ENCODE results near the gene DNAI7. TPM values are rescaled to one million over a fixed set of nuclear protein-coding genes. Genes with fewer than 3 reads are reported as not detected.

The DNAI7 gene
- total RNA-seq, 1 donor from 2014 or later = not detected

DNA sequence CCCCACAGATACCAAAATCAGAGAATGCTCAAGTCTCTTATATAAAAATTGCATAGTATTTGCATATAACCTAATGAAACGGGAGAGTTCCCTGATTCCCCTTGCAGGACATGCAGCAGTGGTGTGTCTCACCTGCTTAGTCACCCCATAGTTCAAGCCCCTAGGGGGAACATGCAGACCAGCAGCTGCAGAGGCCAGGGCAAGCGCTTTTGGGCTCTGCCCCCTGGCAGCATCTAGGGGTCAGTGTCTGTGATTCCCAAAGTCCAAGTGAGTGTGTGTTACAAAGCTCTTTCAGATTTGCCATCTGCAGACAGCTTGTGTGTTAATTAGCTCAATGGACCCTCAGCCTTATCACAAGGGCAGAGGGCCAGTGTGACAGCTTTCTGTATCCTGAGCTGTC, 110.1 kb downstream of the DNAI7 start:
- TF ChIP-seq, protein P1, sequence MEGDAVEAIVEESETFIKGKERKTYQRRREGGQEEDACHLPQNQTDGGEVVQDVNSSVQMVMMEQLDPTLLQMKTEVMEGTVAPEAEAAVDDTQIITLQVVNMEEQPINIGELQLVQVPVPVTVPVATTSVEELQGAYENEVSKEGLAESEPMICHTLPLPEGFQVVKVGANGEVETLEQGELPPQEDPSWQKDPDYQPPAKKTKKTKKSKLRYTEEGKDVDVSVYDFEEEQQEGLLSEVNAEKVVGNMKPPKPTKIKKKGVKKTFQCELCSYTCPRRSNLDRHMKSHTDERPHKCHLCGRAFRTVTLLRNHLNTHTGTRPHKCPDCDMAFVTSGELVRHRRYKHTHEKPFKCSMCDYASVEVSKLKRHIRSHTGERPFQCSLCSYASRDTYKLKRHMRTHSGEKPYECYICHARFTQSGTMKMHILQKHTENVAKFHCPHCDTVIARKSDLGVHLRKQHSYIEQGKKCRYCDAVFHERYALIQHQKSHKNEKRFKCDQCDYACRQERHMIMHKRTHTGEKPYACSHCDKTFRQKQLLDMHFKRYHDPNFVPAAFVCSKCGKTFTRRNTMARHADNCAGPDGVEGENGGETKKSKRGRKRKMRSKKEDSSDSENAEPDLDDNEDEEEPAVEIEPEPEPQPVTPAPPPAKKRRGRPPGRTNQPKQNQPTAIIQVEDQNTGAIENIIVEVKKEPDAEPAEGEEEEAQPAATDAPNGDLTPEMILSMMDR (IDR thresholded peaks at IDR 0.05) = no peak
- Mint-ChIP-seq H3K27ac (ENCODE audit: unreplicated experiment) (no peak overlapping the region), H3K4me1 (ENCODE audit: low read depth) (peaks cover 4% of the 10 kb centered on the region), H3K9me3 (ENCODE audit: low read depth) (no peaks in the 10 kb centered on the region), H3K4me3 (ENCODE audit: unreplicated experiment) (no peak overlapping the region), H3K36me3 (ENCODE audit: low read depth) (no peaks in the 10 kb centered on the region), H3K27me3 (ENCODE audit: low read depth) (no peaks in the 10 kb centered on the region)
- no peak for DNase-seq (ENCODE audit: low spot score)

DNA sequence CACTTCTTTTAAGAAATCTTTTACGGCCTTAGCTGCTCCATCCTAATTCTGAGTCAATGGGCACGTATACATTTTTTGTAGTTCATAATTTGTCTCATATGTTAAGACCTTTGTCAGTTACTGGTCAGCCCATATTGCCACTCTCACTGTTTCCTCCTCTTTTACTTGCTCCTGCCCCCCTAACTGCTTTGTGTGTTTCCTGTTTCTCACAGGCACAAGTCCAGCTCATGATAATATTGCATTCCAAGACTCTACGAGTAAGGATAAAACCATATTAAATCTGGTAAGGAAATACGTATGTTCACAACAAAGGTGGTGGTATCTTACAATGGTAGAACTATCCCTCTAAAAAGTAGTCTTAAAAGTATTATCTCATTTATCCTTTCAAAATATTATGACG, 111.7 kb downstream of the DNAI7 start:
- no peak overlapping the region for H3K27ac Mint-ChIP-seq (ENCODE audit: unreplicated experiment)
- DNase-seq (ENCODE audit: low spot score) = no peak
- no peaks in the 10 kb centered on the region for H3K4me1 Mint-ChIP-seq (ENCODE audit: low read depth)
- H3K4me3 Mint-ChIP-seq (ENCODE audit: unreplicated experiment) = no peak overlapping the region
- H3K36me3 Mint-ChIP-seq (ENCODE audit: low read depth) = no peaks in the 10 kb centered on the region
- no peaks in the 10 kb centered on the region for H3K9me3 Mint-ChIP-seq (ENCODE audit: low read depth)
- no peaks in the 10 kb centered on the region for H3K27me3 Mint-ChIP-seq (ENCODE audit: low read depth)
- TF ChIP-seq, protein P1 (IDR thresholded peaks at IDR 0.05) = no peak

DNA sequence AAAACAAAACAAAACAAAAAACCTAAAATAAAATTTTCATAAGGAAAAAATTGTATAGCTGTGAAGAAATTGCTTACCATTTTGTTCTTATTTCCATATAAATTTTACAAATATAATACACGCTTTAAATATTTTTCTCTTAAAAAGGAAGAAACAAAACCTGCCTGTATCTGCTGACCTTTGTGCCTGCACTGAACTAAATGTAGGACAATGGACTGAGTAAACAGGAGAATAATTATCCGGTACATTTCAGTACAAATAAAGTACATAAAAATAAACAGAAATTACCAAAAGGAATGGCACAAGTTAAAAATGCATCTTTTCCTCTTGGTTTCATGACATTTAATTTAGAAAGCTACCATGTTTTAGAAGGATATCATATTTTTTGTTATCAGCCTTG, 112.3 kb downstream of the DNAI7 start:
- Mint-ChIP-seq H3K4me3 (ENCODE audit: unreplicated experiment) (no peak overlapping the region), H3K36me3 (ENCODE audit: low read depth) (no peaks in the 10 kb centered on the region), H3K4me1 (ENCODE audit: low read depth) (no peaks in the 10 kb centered on the region), H3K27me3 (ENCODE audit: low read depth) (no peaks in the 10 kb centered on the region), H3K27ac (ENCODE audit: unreplicated experiment) (no peak overlapping the region), H3K9me3 (ENCODE audit: low read depth) (no peaks in the 10 kb centered on the region)
- TF ChIP-seq, protein P1 (IDR thresholded peaks at IDR 0.05) = no peak
- DNase-seq (ENCODE audit: low spot score) = no peak

- Mint-ChIP-seq H3K4me1 (ENCODE audit: low read depth) (no peaks in the 10 kb centered on the region), H3K36me3 (ENCODE audit: low read depth) (no peaks in the 10 kb centered on the region), H3K9me3 (ENCODE audit: low read depth) (no peaks in the 10 kb centered on the region), H3K4me3 (ENCODE audit: unreplicated experiment) (no peak overlapping the region), H3K27me3 (ENCODE audit: low read depth) (no peaks in the 10 kb centered on the region), H3K27ac (ENCODE audit: unreplicated experiment) (no peak overlapping the region)
- DNase-seq (ENCODE audit: low spot score) = no peak
- TF ChIP-seq, protein P1 (IDR thresholded peaks at IDR 0.05) = no peak
Observed at GRCh38 chr12:25079393-25079792, 115.6 kb downstream of the DNAI7 start.

DNA sequence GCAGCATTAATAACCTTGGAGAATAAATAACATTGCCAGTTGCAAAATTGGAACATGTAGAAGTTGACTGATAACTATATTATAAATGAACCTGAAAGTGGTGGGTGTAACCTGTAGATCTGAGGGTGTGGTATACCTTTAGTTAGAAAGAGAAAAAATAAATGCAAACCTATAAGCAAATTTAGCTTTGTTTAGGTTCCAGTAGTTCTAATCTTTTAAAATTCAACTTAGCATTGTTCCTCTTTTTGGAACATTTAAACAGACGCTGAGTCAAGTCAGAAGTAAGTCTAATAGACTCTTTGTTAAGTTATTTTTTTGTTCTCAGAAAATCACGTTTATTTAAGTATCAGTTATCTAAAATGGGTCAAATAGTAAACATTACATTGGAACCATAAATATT, 120.0 kb downstream of the DNAI7 start:
- H3K9me3 Mint-ChIP-seq (ENCODE audit: low read depth) = no peaks in the 10 kb centered on the region
- H3K27me3 Mint-ChIP-seq (ENCODE audit: low read depth) = no peaks in the 10 kb centered on the region
- DNase-seq (ENCODE audit: low spot score) = no peak
- TF ChIP-seq, protein P1 (IDR thresholded peaks at IDR 0.05) = no peak
- no peaks in the 10 kb centered on the region for H3K36me3 Mint-ChIP-seq (ENCODE audit: low read depth)
- no peak overlapping the region for H3K27ac Mint-ChIP-seq (ENCODE audit: unreplicated experiment)
- H3K4me3 Mint-ChIP-seq (ENCODE audit: unreplicated experiment) = no peak overlapping the region
- H3K4me1 Mint-ChIP-seq (ENCODE audit: low read depth) = no peaks in the 10 kb centered on the region
